Liver (tissue), 9 donors: ENCODE results near the gene ARPC5. TPM values are rescaled to one million over a fixed set of nuclear protein-coding genes. Genes with fewer than 3 reads are reported as not detected.

ENCODE experiments used
- DNase-seq: peaks from one replicate; pipeline ENCODE4 v3.0.0-alpha.2; 2017; ENCODE audit warnings: low spot score
- H3K27ac ChIP-seq, 2 donors: one replicate each; pipeline ENCODE4 v1.7.0; 2013; ENCODE audit warnings: inconsistent platforms in 2 of 2, low read length in 2 of 2, control low read depth in 1 of 2, low read depth in 1 of 2, mild to moderate bottlenecking in 1 of 2
- H3K27me3 ChIP-seq, 4 donors: one replicate each; pipeline versions ENCODE4 v1.6.1 to v1.7.0; 2013; ENCODE audit warnings: low read length in 3 of 4, inconsistent platforms in 1 of 4, mild to moderate bottlenecking in 1 of 4, moderate library complexity in 1 of 4; ENCODE audit not compliant: control insufficient read depth in 4 of 4, insufficient read depth in 4 of 4
- H3K36me3 ChIP-seq, 4 donors: one replicate each; pipeline versions ENCODE4 v1.6.1 to v1.7.0; 2013; ENCODE audit warnings: low read length in 3 of 4, mild to moderate bottlenecking in 3 of 4, low read depth in 1 of 4, moderate library complexity in 1 of 4; ENCODE audit not compliant: control insufficient read depth in 4 of 4, insufficient read depth in 3 of 4
- H3K4me1 ChIP-seq, 4 donors: one replicate each; pipeline versions ENCODE4 v1.6.1 to v1.7.0; 2013; ENCODE audit warnings: low read length in 3 of 4, mild to moderate bottlenecking in 3 of 4, moderate library complexity in 1 of 4; ENCODE audit not compliant: control insufficient read depth in 4 of 4, insufficient read depth in 4 of 4
- H3K4me3 ChIP-seq, 3 donors: one replicate each; pipeline versions ENCODE4 v1.6.1 to v1.7.0; 2013; ENCODE audit warnings: low read length in 3 of 3, control low read depth in 1 of 3, low read depth in 1 of 3, mild to moderate bottlenecking in 1 of 3
- H3K9ac ChIP-seq, 2 donors: one replicate each; pipeline ENCODE4 v1.7.0; 2013; ENCODE audit warnings: low read length in 2 of 2, mild to moderate bottlenecking in 2 of 2, moderate library complexity in 2 of 2, control low read depth in 1 of 2, low read depth in 1 of 2
- H3K9me3 ChIP-seq, 4 donors: one replicate each; pipeline versions ENCODE4 v1.6.1 to v1.7.0; 2013; ENCODE audit warnings: low read length in 3 of 4; ENCODE audit not compliant: control insufficient read depth in 4 of 4
- EGR1 ChIP-seq, 2 donors: IDR thresholded peaks; 2 replicates each; pipeline ENCODE4 v1.6.1; 2016 to 2018; ENCODE audit warnings: antibody characterized with exemption in 2 of 2, low read depth in 2 of 2
- FOXA1 ChIP-seq: IDR thresholded peaks from 2 replicates; pipeline ENCODE4 v1.6.1; 2016; ENCODE audit warnings: antibody characterized with exemption
- FOXA2 ChIP-seq: IDR thresholded peaks from 2 replicates; pipeline ENCODE4 v1.6.1; 2016; ENCODE audit warnings: antibody characterized with exemption
- GABPA ChIP-seq, 2 donors: IDR thresholded peaks in 1 of 2; conservative IDR thresholded peaks in 1 of 2; 2 replicates each; pipeline ENCODE4 v1.6.1; 2016; ENCODE audit warnings: antibody characterized with exemption in 2 of 2, mild to moderate bottlenecking in 1 of 2, moderate library complexity in 1 of 2
- HNF4A ChIP-seq, 2 donors: conservative IDR thresholded peaks; 2 replicates each; pipeline ENCODE4 v1.6.1; 2016; ENCODE audit warnings: antibody characterized with exemption in 2 of 2, mild to moderate bottlenecking in 2 of 2
- HNF4G ChIP-seq: IDR thresholded peaks from 2 replicates; pipeline ENCODE4 v1.6.1; 2016; ENCODE audit warnings: antibody characterized with exemption
- JUND ChIP-seq, 2 donors: IDR thresholded peaks; 2 replicates each; pipeline ENCODE4 v1.6.1; 2016; ENCODE audit warnings: antibody characterized with exemption in 2 of 2
- NR2F2 ChIP-seq: IDR thresholded peaks from 2 replicates; pipeline ENCODE4 v1.6.1; 2016; ENCODE audit warnings: antibody characterized with exemption
- RAD21 ChIP-seq, 2 donors: IDR thresholded peaks; 2 replicates each; pipeline ENCODE4 v1.6.1; 2016; ENCODE audit warnings: antibody characterized with exemption in 2 of 2, mild to moderate bottlenecking in 2 of 2
- RXRA ChIP-seq, 2 donors: IDR thresholded peaks; 2 replicates each; pipeline ENCODE4 v1.6.1; 2017 to 2018; ENCODE audit warnings: antibody characterized with exemption in 2 of 2, mild to moderate bottlenecking in 1 of 2
- SP1 ChIP-seq: IDR thresholded peaks from 2 replicates; pipeline ENCODE4 v1.6.1; 2018; ENCODE audit warnings: antibody characterized with exemption, mild to moderate bottlenecking
- TAF1 ChIP-seq: conservative IDR thresholded peaks from 2 replicates; pipeline ENCODE4 v1.6.1; 2016; ENCODE audit warnings: antibody characterized with exemption, mild to moderate bottlenecking
- YY1 ChIP-seq: IDR thresholded peaks from 2 replicates; pipeline ENCODE4 v1.6.1; 2016; ENCODE audit warnings: antibody characterized with exemption, mild to moderate bottlenecking
- WGBS: extraction: QIAGEN DNeasy Blood & Tissue Kit; methylation state at CpG from one replicate; pipeline ENCODE4 v1.1.7; 2013; 5-methylcytosine and 5-hydroxymethylcytosine counted together
- polyA plus RNA-seq, 2 donors: library from polyadenylated mRNA; stranded (reverse) in 1 of 2; unstranded in 1 of 2; fragments of 200-250 nt in 1 of 2; fragments of >200 nt in 1 of 2; fragmentation: Nextera tagmentation in 1 of 2; extraction: Ambion mirVana in 1 of 2; gene quantifications; one replicate each; pipeline versions ENCODE4 v1.2.1 to v1.2.3, GENCODE V29; 2013 to 2015
- total RNA-seq, 2 donors: library from RNA; depleted of rRNA; stranded (reverse); fragments of >200 nt; gene quantifications; one replicate each; pipeline ENCODE4 v1.2.3, GENCODE V29; 2014
- TF ChIP-seq, protein P1 (sequence below): IDR thresholded peaks from 2 replicates; pipeline ENCODE4 v1.6.1; 2016; ENCODE audit warnings: antibody characterized with exemption
- TF ChIP-seq, protein P2 (sequence below): IDR thresholded peaks from 2 replicates; pipeline ENCODE4 v1.6.1; 2016; ENCODE audit warnings: antibody characterized with exemption
- TF ChIP-seq, protein P3 (sequence below): IDR thresholded peaks from 2 replicates; pipeline ENCODE4 v1.6.1; 2016; ENCODE audit warnings: antibody characterized with exemption, mild to moderate bottlenecking
- TF ChIP-seq, protein P4 (sequence below): IDR thresholded peaks from 2 replicates; pipeline ENCODE4 v1.6.1; 2016; ENCODE audit warnings: antibody characterized with exemption
- TF ChIP-seq, protein P5 (sequence below): fragments of 150-350 bp; IDR thresholded peaks from 2 replicates; pipeline ENCODE4 v1.5.1; 2017; ENCODE audit warnings: improper control_type of control experiment, low read depth, low read length; ENCODE audit not compliant: missing input control
- donor health status: healthy.
- donor health status: healthy.
- donor health status: healthy.
- donor health status: healthy.
- donor health status: healthy.

The ARPC5 gene
- total and polyA plus RNA-seq, 4 donors, result 34.9 to 67.0 (median 54.3) TPM

DNA sequence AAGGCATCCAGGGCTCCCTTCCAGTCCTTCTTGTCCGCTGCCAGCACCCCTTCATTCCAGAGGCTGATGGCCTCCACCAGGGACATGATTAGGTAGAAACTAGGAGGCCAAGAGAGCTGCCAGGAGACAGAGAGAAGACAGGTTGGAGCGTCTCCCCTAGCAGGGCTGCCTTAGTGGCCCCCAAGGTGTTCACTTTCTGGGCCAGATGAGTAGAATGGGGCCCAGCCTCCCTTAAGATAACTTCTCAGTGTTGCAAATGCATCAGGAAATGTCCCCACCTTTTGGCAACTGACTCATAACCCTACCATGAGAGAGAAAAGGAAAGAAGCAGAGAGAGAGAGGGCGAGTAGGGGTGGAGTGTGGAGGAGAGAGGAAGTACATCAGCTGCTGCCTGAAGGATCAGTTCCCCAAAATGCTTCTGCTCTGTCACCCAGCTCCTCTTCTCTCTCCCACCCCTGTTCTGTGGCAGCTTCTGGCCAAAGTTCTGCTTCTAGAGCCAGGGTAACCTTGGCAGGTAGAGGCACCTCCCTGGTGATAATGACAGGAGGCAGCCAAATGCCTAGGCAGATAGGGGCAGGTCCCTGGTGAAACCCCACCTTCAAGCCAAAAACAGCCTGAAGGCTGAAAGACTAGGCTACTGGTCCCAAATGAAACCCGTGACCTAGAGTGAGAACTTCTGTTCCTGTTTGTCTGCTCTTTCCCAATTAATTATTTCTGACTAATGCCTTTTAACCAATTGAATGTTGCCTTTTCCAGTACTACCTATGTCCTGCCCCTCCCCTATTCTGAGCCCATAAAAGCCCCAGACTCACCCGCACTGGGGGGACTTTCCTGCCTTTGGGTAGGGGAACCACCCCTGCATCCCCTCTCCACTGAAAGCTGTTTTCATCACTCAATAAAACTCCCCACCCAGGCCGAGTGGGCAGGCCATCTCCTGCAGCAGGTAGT, 45.1 kb downstream of the ARPC5 start, which contains the start of gene NCF2:
Gene NCF2 (minus strand): TSS at position 216 of the 948 bp plus-strand sequence. CDS start 130 bp downstream, at position 86.
- peaks cover 0 to 3% (median 0%) of the 10 kb centered on the region in 4 donors for H3K4me1 ChIP-seq
- H3K27ac ChIP-seq, result peak within 1 kb of the TSS; percentile 58 to 75
- no peaks in the 10 kb centered on the region for H3K27me3 ChIP-seq
- WGBS, result 86% methylated on average over 6 of the region's 6 CpGs
- H3K9me3 ChIP-seq, result no peaks in the 10 kb centered on the region
- TF ChIP-seq SP1, result no peak
- TF ChIP-seq HNF4A (conservative IDR thresholded peaks at IDR 0.05), result no peak
- TF ChIP-seq YY1, result no peak
- no peak for TF ChIP-seq TAF1
- TF ChIP-seq NR2F2, result no peak
- TF ChIP-seq, protein P1, sequence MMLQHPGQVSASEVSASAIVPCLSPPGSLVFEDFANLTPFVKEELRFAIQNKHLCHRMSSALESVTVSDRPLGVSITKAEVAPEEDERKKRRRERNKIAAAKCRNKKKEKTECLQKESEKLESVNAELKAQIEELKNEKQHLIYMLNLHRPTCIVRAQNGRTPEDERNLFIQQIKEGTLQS, result no peak
- TF ChIP-seq RAD21 (IDR thresholded peaks at IDR 0.05), result no peak
- no peak for TF ChIP-seq EGR1 (IDR thresholded peaks at IDR 0.05; ENCODE audit: low read depth in 2 of 2)
- no peak for TF ChIP-seq RXRA (IDR thresholded peaks at IDR 0.05)
- TF ChIP-seq JUND (IDR thresholded peaks at IDR 0.05), result no peak
- TF ChIP-seq, protein P2, sequence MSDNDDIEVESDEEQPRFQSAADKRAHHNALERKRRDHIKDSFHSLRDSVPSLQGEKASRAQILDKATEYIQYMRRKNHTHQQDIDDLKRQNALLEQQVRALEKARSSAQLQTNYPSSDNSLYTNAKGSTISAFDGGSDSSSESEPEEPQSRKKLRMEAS, result no peak
- no peak for TF ChIP-seq FOXA2
- TF ChIP-seq FOXA1, result no peak
- TF ChIP-seq, protein P3, sequence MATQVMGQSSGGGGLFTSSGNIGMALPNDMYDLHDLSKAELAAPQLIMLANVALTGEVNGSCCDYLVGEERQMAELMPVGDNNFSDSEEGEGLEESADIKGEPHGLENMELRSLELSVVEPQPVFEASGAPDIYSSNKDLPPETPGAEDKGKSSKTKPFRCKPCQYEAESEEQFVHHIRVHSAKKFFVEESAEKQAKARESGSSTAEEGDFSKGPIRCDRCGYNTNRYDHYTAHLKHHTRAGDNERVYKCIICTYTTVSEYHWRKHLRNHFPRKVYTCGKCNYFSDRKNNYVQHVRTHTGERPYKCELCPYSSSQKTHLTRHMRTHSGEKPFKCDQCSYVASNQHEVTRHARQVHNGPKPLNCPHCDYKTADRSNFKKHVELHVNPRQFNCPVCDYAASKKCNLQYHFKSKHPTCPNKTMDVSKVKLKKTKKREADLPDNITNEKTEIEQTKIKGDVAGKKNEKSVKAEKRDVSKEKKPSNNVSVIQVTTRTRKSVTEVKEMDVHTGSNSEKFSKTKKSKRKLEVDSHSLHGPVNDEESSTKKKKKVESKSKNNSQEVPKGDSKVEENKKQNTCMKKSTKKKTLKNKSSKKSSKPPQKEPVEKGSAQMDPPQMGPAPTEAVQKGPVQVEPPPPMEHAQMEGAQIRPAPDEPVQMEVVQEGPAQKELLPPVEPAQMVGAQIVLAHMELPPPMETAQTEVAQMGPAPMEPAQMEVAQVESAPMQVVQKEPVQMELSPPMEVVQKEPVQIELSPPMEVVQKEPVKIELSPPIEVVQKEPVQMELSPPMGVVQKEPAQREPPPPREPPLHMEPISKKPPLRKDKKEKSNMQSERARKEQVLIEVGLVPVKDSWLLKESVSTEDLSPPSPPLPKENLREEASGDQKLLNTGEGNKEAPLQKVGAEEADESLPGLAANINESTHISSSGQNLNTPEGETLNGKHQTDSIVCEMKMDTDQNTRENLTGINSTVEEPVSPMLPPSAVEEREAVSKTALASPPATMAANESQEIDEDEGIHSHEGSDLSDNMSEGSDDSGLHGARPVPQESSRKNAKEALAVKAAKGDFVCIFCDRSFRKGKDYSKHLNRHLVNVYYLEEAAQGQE, result no peak
- TF ChIP-seq HNF4G, result no peak
- TF ChIP-seq, protein P4, sequence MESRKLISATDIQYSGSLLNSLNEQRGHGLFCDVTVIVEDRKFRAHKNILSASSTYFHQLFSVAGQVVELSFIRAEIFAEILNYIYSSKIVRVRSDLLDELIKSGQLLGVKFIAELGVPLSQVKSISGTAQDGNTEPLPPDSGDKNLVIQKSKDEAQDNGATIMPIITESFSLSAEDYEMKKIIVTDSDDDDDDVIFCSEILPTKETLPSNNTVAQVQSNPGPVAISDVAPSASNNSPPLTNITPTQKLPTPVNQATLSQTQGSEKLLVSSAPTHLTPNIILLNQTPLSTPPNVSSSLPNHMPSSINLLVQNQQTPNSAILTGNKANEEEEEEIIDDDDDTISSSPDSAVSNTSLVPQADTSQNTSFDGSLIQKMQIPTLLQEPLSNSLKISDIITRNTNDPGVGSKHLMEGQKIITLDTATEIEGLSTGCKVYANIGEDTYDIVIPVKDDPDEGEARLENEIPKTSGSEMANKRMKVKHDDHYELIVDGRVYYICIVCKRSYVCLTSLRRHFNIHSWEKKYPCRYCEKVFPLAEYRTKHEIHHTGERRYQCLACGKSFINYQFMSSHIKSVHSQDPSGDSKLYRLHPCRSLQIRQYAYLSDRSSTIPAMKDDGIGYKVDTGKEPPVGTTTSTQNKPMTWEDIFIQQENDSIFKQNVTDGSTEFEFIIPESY, result no peak
- H3K36me3 ChIP-seq, result no peaks in the 10 kb centered on the region
- H3K9ac ChIP-seq, result no peak within 1 kb of the TSS
- no peak for DNase-seq
- no peak within 1 kb of the TSS for H3K4me3 ChIP-seq

DNA sequence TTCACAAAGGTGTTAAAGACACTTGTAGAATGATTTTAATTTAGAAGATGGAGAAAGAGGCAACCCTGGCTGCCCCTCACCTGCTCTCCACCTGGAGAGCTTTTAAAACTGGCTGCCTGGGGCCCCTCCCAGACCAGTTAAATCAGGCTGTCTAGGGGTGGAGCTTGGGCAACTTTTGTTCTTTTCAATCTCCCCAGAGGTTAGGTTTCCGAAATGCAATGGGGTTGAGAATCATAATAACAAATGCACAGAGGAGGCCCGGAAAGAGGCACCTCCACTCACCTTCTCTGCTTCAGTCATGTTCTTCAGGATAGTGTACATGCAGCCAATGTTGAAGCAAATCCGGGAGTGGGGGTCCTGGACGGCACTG, 45.7 kb downstream of the ARPC5 start:
- H3K4me1 ChIP-seq, result peaks cover 0 to 3% (median 0%) of the 10 kb centered on the region in 4 donors
- TF ChIP-seq JUND (IDR thresholded peaks at IDR 0.05), result no peak
- TF ChIP-seq NR2F2, result no peak
- no peak for TF ChIP-seq RXRA (IDR thresholded peaks at IDR 0.05)
- TF ChIP-seq YY1, result no peak
- no peak for TF ChIP-seq FOXA2
- TF ChIP-seq FOXA1, result no peak
- TF ChIP-seq HNF4G, result no peak
- TF ChIP-seq, protein P5, sequence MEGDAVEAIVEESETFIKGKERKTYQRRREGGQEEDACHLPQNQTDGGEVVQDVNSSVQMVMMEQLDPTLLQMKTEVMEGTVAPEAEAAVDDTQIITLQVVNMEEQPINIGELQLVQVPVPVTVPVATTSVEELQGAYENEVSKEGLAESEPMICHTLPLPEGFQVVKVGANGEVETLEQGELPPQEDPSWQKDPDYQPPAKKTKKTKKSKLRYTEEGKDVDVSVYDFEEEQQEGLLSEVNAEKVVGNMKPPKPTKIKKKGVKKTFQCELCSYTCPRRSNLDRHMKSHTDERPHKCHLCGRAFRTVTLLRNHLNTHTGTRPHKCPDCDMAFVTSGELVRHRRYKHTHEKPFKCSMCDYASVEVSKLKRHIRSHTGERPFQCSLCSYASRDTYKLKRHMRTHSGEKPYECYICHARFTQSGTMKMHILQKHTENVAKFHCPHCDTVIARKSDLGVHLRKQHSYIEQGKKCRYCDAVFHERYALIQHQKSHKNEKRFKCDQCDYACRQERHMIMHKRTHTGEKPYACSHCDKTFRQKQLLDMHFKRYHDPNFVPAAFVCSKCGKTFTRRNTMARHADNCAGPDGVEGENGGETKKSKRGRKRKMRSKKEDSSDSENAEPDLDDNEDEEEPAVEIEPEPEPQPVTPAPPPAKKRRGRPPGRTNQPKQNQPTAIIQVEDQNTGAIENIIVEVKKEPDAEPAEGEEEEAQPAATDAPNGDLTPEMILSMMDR, result no peak
- TF ChIP-seq EGR1 (IDR thresholded peaks at IDR 0.05; ENCODE audit: low read depth in 2 of 2), result no peak
- TF ChIP-seq GABPA (IDR thresholded peaks at IDR 0.05 in 1 of 2, conservative IDR thresholded peaks at IDR 0.05 in 1 of 2), result no peak
- TF ChIP-seq HNF4A (conservative IDR thresholded peaks at IDR 0.05), result no peak
- no peak for TF ChIP-seq SP1
- TF ChIP-seq, protein P2, result no peak
- H3K27me3 ChIP-seq, result no peaks in the 10 kb centered on the region
- DNase-seq, result no peak
- H3K9me3 ChIP-seq, result no peaks in the 10 kb centered on the region
- no peaks in the 10 kb centered on the region for H3K36me3 ChIP-seq
- H3K4me3 ChIP-seq, result no peak overlapping the region
- H3K27ac ChIP-seq, result peak overlapping the region; percentile 44 to 57
- 85% methylated on average over 4 of the region's 4 CpGs for WGBS
- no peak overlapping the region for H3K9ac ChIP-seq
